ENCODE measurements around the gene RPL7A. TPM values are rescaled to one million over a fixed set of nuclear protein-coding genes. Genes with fewer than 3 reads are reported as not detected.

The RPL7A gene
- total RNA-seq, 1 experiment from 2014 or later, result 2,316 TPM

GRCh38 chr9:133359399-133360175 lies 11.6 kb downstream of the RPL7A start:
- in situ Hi-C loops (cut with HindIII; ENCODE audit: low pct_unique_long_range_greater_than_20kb, low sequenced_read_pairs), result no loop called here
- no peak for DNase-seq (ENCODE audit: low read depth)

GRCh38 chr9:133360400-133361393 lies 12.7 kb downstream of the RPL7A start:
- in situ Hi-C loops (cut with HindIII; ENCODE audit: low pct_unique_long_range_greater_than_20kb, low sequenced_read_pairs), result no loop called here
- no peak for DNase-seq (ENCODE audit: low read depth)

- no peak for DNase-seq (ENCODE audit: low read depth)
These were observed 13.6 kb downstream of the RPL7A start for GRCh38 chr9:133361507-133362092.

GRCh38 chr9:133362359-133363044 lies 14.5 kb downstream of the RPL7A start:
- no peak for DNase-seq (ENCODE audit: low read depth)
- in situ Hi-C loops (cut with HindIII; ENCODE audit: low pct_unique_long_range_greater_than_20kb, low sequenced_read_pairs), result no loop called here

More at GRCh38 chr9:133361507-133362092, 13.6 kb downstream of the RPL7A start:
- in situ Hi-C loops (cut with HindIII; ENCODE audit: low pct_unique_long_range_greater_than_20kb, low sequenced_read_pairs), result no loop called here

- no peak for DNase-seq (ENCODE audit: low read depth)
- in situ Hi-C loops (cut with HindIII; ENCODE audit: low pct_unique_long_range_greater_than_20kb, low sequenced_read_pairs), result no loop called here
These were observed 18.4 kb downstream of the RPL7A start for GRCh38 chr9:133366435-133366834.

GRCh38 chr9:133367221-133367620 lies 19.2 kb downstream of the RPL7A start:
- DNase-seq (ENCODE audit: low read depth), result no peak
- in situ Hi-C loops (cut with HindIII; ENCODE audit: low pct_unique_long_range_greater_than_20kb, low sequenced_read_pairs), result no loop called here

- in situ Hi-C loops (cut with HindIII; ENCODE audit: low pct_unique_long_range_greater_than_20kb, low sequenced_read_pairs), result no loop called here
- DNase-seq (ENCODE audit: low read depth), result no peak
These were observed 19.8 kb downstream of the RPL7A start for GRCh38 chr9:133367778-133368177.

- DNase-seq (ENCODE audit: low read depth), result no peak
- in situ Hi-C loops (cut with HindIII; ENCODE audit: low pct_unique_long_range_greater_than_20kb, low sequenced_read_pairs), result no loop called here
These were observed 20.3 kb downstream of the RPL7A start for GRCh38 chr9:133368249-133368881.

GRCh38 chr9:133369422-133369821 lies 21.4 kb downstream of the RPL7A start:
- DNase-seq (ENCODE audit: low read depth), result no peak
- in situ Hi-C loops (cut with HindIII; ENCODE audit: low pct_unique_long_range_greater_than_20kb, low sequenced_read_pairs), result no loop called here

- DNase-seq (ENCODE audit: low read depth), result no peak
- in situ Hi-C loops (cut with HindIII; ENCODE audit: low pct_unique_long_range_greater_than_20kb, low sequenced_read_pairs), result no loop called here
These were observed 21.9 kb downstream of the RPL7A start for GRCh38 chr9:133369933-133370332.

- no peak for DNase-seq (ENCODE audit: low read depth)
- in situ Hi-C loops (cut with HindIII; ENCODE audit: low pct_unique_long_range_greater_than_20kb, low sequenced_read_pairs), result no loop called here
These were observed 22.7 kb downstream of the RPL7A start for GRCh38 chr9:133370685-133371084.

GRCh38 chr9:133371261-133371711 lies 23.3 kb downstream of the RPL7A start:
- in situ Hi-C loops (cut with HindIII; ENCODE audit: low pct_unique_long_range_greater_than_20kb, low sequenced_read_pairs), result no loop called here

GRCh38 chr9:133372144-133372543 lies 24.1 kb downstream of the RPL7A start:
- DNase-seq (ENCODE audit: low read depth), result no peak
- in situ Hi-C loops (cut with HindIII; ENCODE audit: low pct_unique_long_range_greater_than_20kb, low sequenced_read_pairs), result no loop called here

More at GRCh38 chr9:133371261-133371711, 23.3 kb downstream of the RPL7A start:
- no peak for DNase-seq (ENCODE audit: low read depth)

GRCh38 chr9:133374612-133375115 lies 26.6 kb downstream of the RPL7A start:
- no peak for DNase-seq (ENCODE audit: low read depth)
- in situ Hi-C loops (cut with HindIII; ENCODE audit: low pct_unique_long_range_greater_than_20kb, low sequenced_read_pairs), result loop anchor here (5.0 kb wide), 1 partner anchor 93 kb away; no protein-coding TSS in a partner anchor

- no peak for DNase-seq (ENCODE audit: low read depth)
- in situ Hi-C loops (cut with HindIII; ENCODE audit: low pct_unique_long_range_greater_than_20kb, low sequenced_read_pairs), result loop anchor here (5.0 kb wide), 1 partner anchor 92 kb away; no protein-coding TSS in a partner anchor
These were observed 27.2 kb downstream of the RPL7A start for GRCh38 chr9:133375116-133375723.

GRCh38 chr9:133375724-133376654 lies 28.0 kb downstream of the RPL7A start, which contains the start of the genes STKLD1 and SURF4:
TSS of gene STKLD1 (plus strand) at chr9:133376366. CDS start at chr9:133376474, 108 bp downstream.
TSS of gene SURF4 (minus strand) at chr9:133376060. CDS start at chr9:133375969, 91 bp downstream.
- DNase-seq (ENCODE audit: low read depth), result peak; percentile 93
- in situ Hi-C loops (cut with HindIII; ENCODE audit: low pct_unique_long_range_greater_than_20kb, low sequenced_read_pairs), result loop anchor here (5.0 kb wide), 1 partner anchor 91 kb away; no protein-coding TSS in a partner anchor

Measured in Caki2 (cell line).